Upper lobe of right lung (tissue), 1 donor: ENCODE results near the gene RIPOR1. TPM values are rescaled to one million over a fixed set of nuclear protein-coding genes. Genes with fewer than 3 reads are reported as not detected.

Source experiments
- ATAC-seq: fragments of 200-7000 bp; cut with Tn5 transposase; one replicate; pipeline ENCODE4 v1.9.1; 2020; ENCODE audit warnings: mild to moderate bottlenecking, moderate library complexity
- DNase-seq: peaks from one replicate; pipeline ENCODE4 v3.0.0-alpha.2; 2020
- H3K27ac ChIP-seq: fragments of 200-600 bp; one replicate; pipeline ENCODE4 v1.8.0; 2022
- H3K27me3 ChIP-seq: fragments of 200-600 bp; one replicate; pipeline ENCODE4 v1.8.0; 2022; ENCODE audit warnings: mild to moderate bottlenecking
- H3K36me3 ChIP-seq: fragments of 200-600 bp; one replicate; pipeline ENCODE4 v1.8.0; 2022
- H3K4me1 ChIP-seq: fragments of 200-600 bp; one replicate; pipeline ENCODE4 v1.8.0; 2022
- H3K4me3 ChIP-seq: fragments of 200-600 bp; one replicate; pipeline ENCODE4 v1.8.0; 2022; ENCODE audit warnings: mild to moderate bottlenecking
- H3K9me3 ChIP-seq: fragments of 200-600 bp; one replicate; pipeline ENCODE4 v1.8.0; 2022
- intact Hi-C: fragments of 100-400 bp; cut with DNase I; formaldehyde crosslinking; loops from one replicate; pipeline ENCODE4 v1.11.0; 2022
- total RNA-seq: library from RNA; stranded (reverse); fragmentation: NEBNext Ultra II Directional; extraction: Animal tissue kit (Norgen Biotek cat#: 25700); gene quantifications from one replicate; pipeline ENCODE4 v1.2.1, GENCODE V29; 2021
- TF ChIP-seq, protein P1 (sequence below): fragments of 200-600 bp; IDR thresholded peaks from one replicate; pipeline ENCODE4 v1.8.0; 2022; ENCODE audit warnings: antibody characterized with exemption
- donor health status: DM: no; HTN: yes; CAD: no; lungs with severe emphysema.

The RIPOR1 gene
- total RNA-seq, 1 donor from 2014 or later: 133 TPM

GRCh38 chr16:67593288-67593687 lies 64.7 kb downstream of the RIPOR1 start:
- no peaks in the 10 kb centered on the region for H3K9me3 ChIP-seq
- H3K27ac ChIP-seq: no peak overlapping the region
- TF ChIP-seq, protein P1, sequence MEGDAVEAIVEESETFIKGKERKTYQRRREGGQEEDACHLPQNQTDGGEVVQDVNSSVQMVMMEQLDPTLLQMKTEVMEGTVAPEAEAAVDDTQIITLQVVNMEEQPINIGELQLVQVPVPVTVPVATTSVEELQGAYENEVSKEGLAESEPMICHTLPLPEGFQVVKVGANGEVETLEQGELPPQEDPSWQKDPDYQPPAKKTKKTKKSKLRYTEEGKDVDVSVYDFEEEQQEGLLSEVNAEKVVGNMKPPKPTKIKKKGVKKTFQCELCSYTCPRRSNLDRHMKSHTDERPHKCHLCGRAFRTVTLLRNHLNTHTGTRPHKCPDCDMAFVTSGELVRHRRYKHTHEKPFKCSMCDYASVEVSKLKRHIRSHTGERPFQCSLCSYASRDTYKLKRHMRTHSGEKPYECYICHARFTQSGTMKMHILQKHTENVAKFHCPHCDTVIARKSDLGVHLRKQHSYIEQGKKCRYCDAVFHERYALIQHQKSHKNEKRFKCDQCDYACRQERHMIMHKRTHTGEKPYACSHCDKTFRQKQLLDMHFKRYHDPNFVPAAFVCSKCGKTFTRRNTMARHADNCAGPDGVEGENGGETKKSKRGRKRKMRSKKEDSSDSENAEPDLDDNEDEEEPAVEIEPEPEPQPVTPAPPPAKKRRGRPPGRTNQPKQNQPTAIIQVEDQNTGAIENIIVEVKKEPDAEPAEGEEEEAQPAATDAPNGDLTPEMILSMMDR: no peak
- H3K4me1 ChIP-seq: peaks cover 11% of the 10 kb centered on the region
- ATAC-seq: no peak
- DNase-seq: no peak
- no peak overlapping the region for H3K4me3 ChIP-seq
- intact Hi-C loops: no loop called here
- H3K36me3 ChIP-seq: peaks cover 7% of the 10 kb centered on the region
- no peaks in the 10 kb centered on the region for H3K27me3 ChIP-seq

GRCh38 chr16:67593701-67594100 lies 65.1 kb downstream of the RIPOR1 start:
- H3K27me3 ChIP-seq: no peaks in the 10 kb centered on the region
- intact Hi-C loops: no loop called here
- DNase-seq: no peak
- peaks cover 11% of the 10 kb centered on the region for H3K4me1 ChIP-seq
- peaks cover 7% of the 10 kb centered on the region for H3K36me3 ChIP-seq
- no peak overlapping the region for H3K4me3 ChIP-seq
- no peak for ATAC-seq
- no peaks in the 10 kb centered on the region for H3K9me3 ChIP-seq
- TF ChIP-seq, protein P1: no peak
- H3K27ac ChIP-seq: no peak overlapping the region

DNA sequence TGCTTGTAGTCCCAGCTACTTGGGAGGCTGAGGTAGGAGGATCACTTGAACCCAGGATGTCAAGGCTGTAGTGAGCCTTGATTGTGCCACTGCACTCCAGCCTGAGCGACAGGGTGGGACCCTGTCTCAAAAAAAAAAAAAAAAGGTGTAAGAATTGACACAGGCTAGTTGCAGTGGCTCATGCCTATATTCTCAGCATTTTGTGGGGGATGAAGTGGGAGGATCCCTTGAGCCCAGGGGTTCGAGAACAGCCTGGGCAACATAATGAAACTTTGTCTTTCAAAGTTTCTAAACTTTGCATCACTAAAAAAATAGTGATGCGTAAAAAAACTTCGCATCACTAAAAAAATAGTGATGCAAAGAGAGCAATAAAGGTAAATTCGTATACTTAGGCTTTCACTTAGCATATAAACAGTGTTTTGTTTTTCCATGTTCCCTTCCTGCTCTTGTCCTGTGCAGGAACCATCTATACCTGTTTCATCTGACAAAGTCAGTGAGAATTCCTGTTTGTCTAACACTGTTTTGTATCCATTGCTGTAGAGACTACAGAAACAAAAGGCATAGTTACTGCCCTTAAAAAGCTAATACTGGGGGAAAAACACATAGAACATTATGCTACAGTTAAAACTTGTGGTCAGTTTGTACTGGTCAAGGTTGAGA lies 65.8 kb downstream of the RIPOR1 start:
- ATAC-seq (no peak), DNase-seq (no peak)
- Histone ChIP-seq H3K36me3 (peaks cover 7% of the 10 kb centered on the region), H3K4me1 (peaks cover 11% of the 10 kb centered on the region), H3K27me3 (no peaks in the 10 kb centered on the region), H3K27ac (no peak overlapping the region), H3K4me3 (no peak overlapping the region), H3K9me3 (no peaks in the 10 kb centered on the region)
- TF ChIP-seq, protein P1: no peak
- intact Hi-C loops: no loop called here

GRCh38 chr16:67594956-67595355 lies 66.3 kb downstream of the RIPOR1 start:
- Histone ChIP-seq H3K4me1 (peaks cover 11% of the 10 kb centered on the region), H3K27me3 (no peaks in the 10 kb centered on the region), H3K9me3 (no peaks in the 10 kb centered on the region), H3K27ac (no peak overlapping the region), H3K4me3 (no peak overlapping the region), H3K36me3 (peaks cover 7% of the 10 kb centered on the region)
- ATAC-seq: peak; percentile 62
- DNase-seq: no peak
- intact Hi-C loops: no loop called here
- TF ChIP-seq, protein P1: no peak

Other genes starting within 250 kb of the RIPOR1 start
- gene PLEKHG4, start 249.3 kb upstream of the RIPOR1 start, total RNA-seq: 16.2 TPM
- 1.4 TPM for gene KCTD19, start 202.1 kb upstream of the RIPOR1 start, total RNA-seq
- 27.4 TPM for gene LRRC36, start 202.0 kb upstream of the RIPOR1 start, total RNA-seq
- 29.7 TPM for gene TPPP3, start 135.3 kb upstream of the RIPOR1 start, total RNA-seq
- gene ZDHHC1, start 112.4 kb upstream of the RIPOR1 start, total RNA-seq: 11.1 TPM
- gene HSD11B2, start 97.7 kb upstream of the RIPOR1 start, total RNA-seq: 2.2 TPM
- 143 TPM for gene ATP6V0D1, start 47.7 kb upstream of the RIPOR1 start, total RNA-seq
- gene AGRP, start 45.3 kb upstream of the RIPOR1 start, total RNA-seq: 4.9 TPM
- gene CTCF, start 33.7 kb downstream of the RIPOR1 start, total RNA-seq: 36.0 TPM
- gene CARMIL2, start 116.3 kb downstream of the RIPOR1 start, total RNA-seq: 6.3 TPM
- 14.3 TPM for gene ACD, start 131.4 kb downstream of the RIPOR1 start, total RNA-seq
- gene PARD6A, start 132.1 kb downstream of the RIPOR1 start, total RNA-seq: 4.7 TPM
- gene ENKD1, start 137.9 kb downstream of the RIPOR1 start, total RNA-seq: 14.5 TPM
- gene C16orf86, start 138.0 kb downstream of the RIPOR1 start, total RNA-seq: 3.8 TPM
- 18.2 TPM for gene GFOD2, start 190.5 kb downstream of the RIPOR1 start, total RNA-seq